Mesenchymal stem cell (in vitro differentiated cells and primary cell): ENCODE measurements around the gene ELMOD1.
A peak's percentile ranks its signal among the peaks of the same experiment; 100 is the strongest.

Experiments
- DNase-seq: peaks from one replicate; pipeline ENCODE4 v3.0.0-alpha.2; 2013
- H2AFZ ChIP-seq: one replicate; pipeline ENCODE4 v1.6.1; 2013; ENCODE audit warnings: low read depth, mild to moderate bottlenecking, control low read depth, inconsistent platforms, low read length, moderate library complexity
- H2AK5ac ChIP-seq: 2 replicates; pipeline ENCODE4 v1.6.1; 2013; ENCODE audit warnings: low read length, moderate library complexity, mild to moderate bottlenecking, inconsistent platforms; ENCODE audit not compliant: severe bottlenecking
- H2BK120ac ChIP-seq: one replicate; pipeline ENCODE4 v1.6.1; 2013; ENCODE audit warnings: low read depth, mild to moderate bottlenecking, inconsistent platforms, low read length, moderate library complexity
- H2BK12ac ChIP-seq, 2 experiments: one replicate each; pipeline ENCODE4 v1.6.1; 2013; ENCODE audit warnings: inconsistent platforms in 2 of 2, low read length in 2 of 2, mild to moderate bottlenecking in 2 of 2, moderate library complexity in 2 of 2, control low read depth in 1 of 2
- H2BK15ac ChIP-seq: one replicate; pipeline ENCODE4 v1.6.1; 2013; ENCODE audit warnings: mild to moderate bottlenecking, low read depth, inconsistent platforms; ENCODE audit not compliant: poor library complexity, severe bottlenecking
- H2BK5ac ChIP-seq: 2 replicates; pipeline ENCODE4 v1.6.1; 2013; ENCODE audit warnings: low read depth, mild to moderate bottlenecking, low read length, control low read depth, inconsistent platforms; ENCODE audit not compliant: poor library complexity, severe bottlenecking
- H3K14ac ChIP-seq, 2 experiments: one replicate each; pipeline ENCODE4 v1.6.1; 2013; ENCODE audit warnings: inconsistent platforms in 2 of 2, low read length in 2 of 2, control low read depth in 1 of 2, mild to moderate bottlenecking in 1 of 2, moderate library complexity in 1 of 2
- H3K18ac ChIP-seq, 2 experiments: one replicate each; pipeline ENCODE4 v1.6.1; 2013; ENCODE audit warnings: inconsistent platforms in 2 of 2, low read length in 2 of 2, control low read depth in 1 of 2, low read depth in 1 of 2, mild to moderate bottlenecking in 1 of 2
- H3K23ac ChIP-seq, 2 experiments: one replicate each; pipeline ENCODE4 v1.6.1; 2013; ENCODE audit warnings: inconsistent platforms in 2 of 2, low read length in 2 of 2, mild to moderate bottlenecking in 2 of 2, moderate library complexity in 2 of 2, control low read depth in 1 of 2
- H3K27ac ChIP-seq: 2 replicates; pipeline ENCODE4 v1.5.1; 2013; ENCODE audit warnings: mild to moderate bottlenecking, moderate library complexity, low read length, control low read depth, inconsistent platforms; ENCODE audit not compliant: poor library complexity, severe bottlenecking
- H3K27me3 ChIP-seq, 2 experiments: 2 replicates each; pipeline versions ENCODE4 v1.6.1 to v1.7.0; 2013; ENCODE audit warnings: low read length in 2 of 2, mild to moderate bottlenecking in 2 of 2, moderate library complexity in 2 of 2, control low read depth in 1 of 2, inconsistent platforms in 1 of 2; ENCODE audit not compliant: control insufficient read depth in 1 of 2, insufficient read depth in 1 of 2
- H3K36me3 ChIP-seq, 2 experiments: 2 replicates each; pipeline versions ENCODE4 v1.6.1 to v1.7.0; 2013; ENCODE audit warnings: low read length in 2 of 2, control low read depth in 1 of 2, inconsistent platforms in 1 of 2, low read depth in 1 of 2, mild to moderate bottlenecking in 1 of 2; ENCODE audit not compliant: insufficient read depth in 2 of 2, control insufficient read depth in 1 of 2
- H3K4ac ChIP-seq, 2 experiments: one replicate each; pipeline ENCODE4 v1.6.1; 2013; ENCODE audit warnings: inconsistent platforms in 2 of 2, low read length in 2 of 2, mild to moderate bottlenecking in 2 of 2, moderate library complexity in 2 of 2, control low read depth in 1 of 2, low read depth in 1 of 2
- H3K4me1 ChIP-seq: 2 replicates; pipeline ENCODE4 v1.6.1; 2013; ENCODE audit warnings: low read depth, low read length, control low read depth; ENCODE audit not compliant: control insufficient read depth, insufficient read depth
- H3K4me2 ChIP-seq: 2 replicates; pipeline ENCODE4 v1.6.1; 2013; ENCODE audit warnings: low read length, mild to moderate bottlenecking, inconsistent platforms; ENCODE audit not compliant: poor library complexity, severe bottlenecking
- H3K4me3 ChIP-seq, 2 experiments: 2 replicates each; pipeline versions ENCODE4 v1.5.1 to v1.7.0; 2013; ENCODE audit warnings: low read length in 2 of 2, mild to moderate bottlenecking in 2 of 2, control low read depth in 1 of 2, low read depth in 1 of 2; ENCODE audit not compliant: insufficient read depth in 1 of 2
- H3K79me1 ChIP-seq: replicated peaks from 2 replicates; pipeline ENCODE4 v1.6.1; 2013; ENCODE audit warnings: mild to moderate bottlenecking, control low read depth, low read length, inconsistent platforms; ENCODE audit not compliant: poor library complexity, severe bottlenecking
- H3K9ac ChIP-seq: 2 replicates; pipeline ENCODE4 v1.7.0; 2013; ENCODE audit warnings: mild to moderate bottlenecking, low read length, moderate library complexity
- H3K9me3 ChIP-seq: 2 replicates; pipeline ENCODE4 v1.7.0; 2013; ENCODE audit warnings: mild to moderate bottlenecking, low read length; ENCODE audit not compliant: control insufficient read depth
- H4K8ac ChIP-seq: one replicate; pipeline ENCODE4 v1.6.1; 2013; ENCODE audit warnings: inconsistent platforms, mild to moderate bottlenecking, low read length, moderate library complexity
- H4K91ac ChIP-seq: one replicate; pipeline ENCODE4 v1.6.1; 2013; ENCODE audit warnings: mild to moderate bottlenecking, low read length, inconsistent platforms
- WGBS: methylation state at CpG from one replicate; pipeline ENCODE4 v1.1.7; 2013; ENCODE audit warnings: mixed read lengths; 5-methylcytosine and 5-hydroxymethylcytosine counted together

ELMOD1 gene

GRCh38 chr11:107549954-107550285 is 41.0 kb upstream of the ELMOD1 start:
- Histone ChIP-seq H3K4ac (no peak overlapping the region), H3K18ac (no peak overlapping the region), H2BK12ac (no peak overlapping the region), H3K79me1 (no peaks in the 10 kb centered on the region), H3K27ac (no peak overlapping the region), H4K91ac (no peak overlapping the region), H3K36me3 (peaks cover 2 to 43% of the 10 kb centered on the region in 2 experiments), H2AK5ac (no peak overlapping the region), H3K4me3 (no peak overlapping the region), H3K9me3 (no peaks in the 10 kb centered on the region), H3K9ac (no peak overlapping the region), H2BK15ac (no peak overlapping the region), H2BK120ac (no peak overlapping the region), H3K14ac (no peak overlapping the region), H2BK5ac (no peak overlapping the region), H3K4me2 (no peak overlapping the region), H3K23ac (no peak overlapping the region), H4K8ac (no peak overlapping the region), H3K4me1 (no peaks in the 10 kb centered on the region), H2AFZ (no peak overlapping the region), H3K27me3 (no peaks in the 10 kb centered on the region)
- WGBS, result 100% methylated on average over 2 of the region's 2 CpGs
- DNase-seq, result no peak

- H2BK5ac ChIP-seq, result no peak overlapping the region
- no peak overlapping the region for H2AK5ac ChIP-seq
- no peak overlapping the region for H3K18ac ChIP-seq
- H2BK15ac ChIP-seq, result no peak overlapping the region
- H3K14ac ChIP-seq, result no peak overlapping the region
- 90% methylated on average over 4 of the region's 4 CpGs for WGBS
- no peak for DNase-seq
- H3K27ac ChIP-seq, result no peak overlapping the region
- H3K4me1 ChIP-seq, result no peaks in the 10 kb centered on the region
- H3K4me2 ChIP-seq, result no peak overlapping the region
- H3K27me3 ChIP-seq, result no peaks in the 10 kb centered on the region
- no peaks in the 10 kb centered on the region for H3K9me3 ChIP-seq
- no peak overlapping the region for H3K4ac ChIP-seq
- H3K79me1 ChIP-seq, result no peaks in the 10 kb centered on the region
- H3K4me3 ChIP-seq, result no peak overlapping the region
- H4K91ac ChIP-seq, result no peak overlapping the region
- no peak overlapping the region for H2BK12ac ChIP-seq
- H3K9ac ChIP-seq, result no peak overlapping the region
- no peak overlapping the region for H2AFZ ChIP-seq
- H4K8ac ChIP-seq, result no peak overlapping the region
- H3K36me3 ChIP-seq, result peaks cover 2 to 43% of the 10 kb centered on the region in 2 experiments
- no peak overlapping the region for H3K23ac ChIP-seq
- H2BK120ac ChIP-seq, result no peak overlapping the region
These were observed 40.6 kb upstream of the ELMOD1 start for GRCh38 chr11:107550304-107550703.

GRCh38 chr11:107561688-107562087 is 29.3 kb upstream of the ELMOD1 start:
- Histone ChIP-seq H3K27me3 (no peaks in the 10 kb centered on the region), H3K4ac (no peak overlapping the region), H4K91ac (no peak overlapping the region), H2AFZ (no peak overlapping the region), H3K27ac (no peak overlapping the region), H3K9ac (peak overlapping the region; percentile 93), H3K9me3 (no peaks in the 10 kb centered on the region), H2BK5ac (no peak overlapping the region), H3K79me1 (peaks cover 6% of the 10 kb centered on the region), H3K14ac (no peak overlapping the region), H3K4me1 (peaks cover 6% of the 10 kb centered on the region), H2AK5ac (no peak overlapping the region), H4K8ac (no peak overlapping the region), H3K18ac (no peak overlapping the region), H2BK120ac (no peak overlapping the region), H3K4me3 (no peak overlapping the region), H2BK15ac (no peak overlapping the region), H3K36me3 (peaks cover 0 to 17% of the 10 kb centered on the region in 2 experiments), H3K4me2 (no peak overlapping the region), H3K23ac (no peak overlapping the region), H2BK12ac (no peak overlapping the region)
- peak; percentile 49 for DNase-seq

GRCh38 chr11:107562647-107563208 is 28.2 kb upstream of the ELMOD1 start:
- Histone ChIP-seq H3K79me1 (peaks cover 6% of the 10 kb centered on the region), H3K23ac (no peak overlapping the region), H3K4ac (peak overlapping the region in 1 of 2 experiments; percentile 49), H3K36me3 (peaks cover 0 to 17% of the 10 kb centered on the region in 2 experiments), H2BK120ac (no peak overlapping the region), H3K27me3 (no peaks in the 10 kb centered on the region), H3K9ac (peak overlapping the region; percentile 93), H3K27ac (peak overlapping the region; percentile 81), H4K91ac (no peak overlapping the region), H4K8ac (no peak overlapping the region), H3K4me3 (no peak overlapping the region), H2BK12ac (no peak overlapping the region), H3K4me1 (peaks cover 6% of the 10 kb centered on the region), H3K4me2 (peak overlapping the region; percentile 36), H3K14ac (no peak overlapping the region), H2AFZ (no peak overlapping the region), H3K9me3 (no peaks in the 10 kb centered on the region), H2BK15ac (no peak overlapping the region), H3K18ac (no peak overlapping the region), H2AK5ac (no peak overlapping the region), H2BK5ac (no peak overlapping the region)
- WGBS, result 7% methylated on average over 3 of the region's 4 CpGs
- DNase-seq, result peak; percentile 93
